Measurements from ENCODE around the gene LDLRAD2. TPM values are rescaled to one million over a fixed set of nuclear protein-coding genes. Genes with fewer than 3 reads are reported as not detected.

LDLRAD2 gene
- total RNA-seq, 1 donor from 2014 or later, result 0.17 TPM

- no peak for DNase-seq (ENCODE audit: low read depth)
- H3K4me3 ChIP-seq (ENCODE audit: low read depth, low read length), result no peak overlapping the region
- no peak for TF ChIP-seq CTCF (conservative IDR thresholded peaks at IDR 0.05; ENCODE audit: low read depth, low read length)
Measured at GRCh38 chr1:21865609-21865942, 53.5 kb downstream of the LDLRAD2 start.

GRCh38 chr1:21865943-21866706, 54.1 kb downstream of the LDLRAD2 start:
- DNase-seq (ENCODE audit: low read depth), result no peak
- H3K4me3 ChIP-seq (ENCODE audit: low read depth, low read length), result no peak overlapping the region
- no peak for TF ChIP-seq CTCF (conservative IDR thresholded peaks at IDR 0.05; ENCODE audit: low read depth, low read length)

- H3K4me3 ChIP-seq (ENCODE audit: low read depth, low read length), result no peak overlapping the region
- DNase-seq (ENCODE audit: low read depth), result no peak
- no peak for TF ChIP-seq CTCF (conservative IDR thresholded peaks at IDR 0.05; ENCODE audit: low read depth, low read length)
Measured at GRCh38 chr1:21866707-21867043, 54.6 kb downstream of the LDLRAD2 start.

- DNase-seq (ENCODE audit: low read depth), result no peak
- no peak overlapping the region for H3K4me3 ChIP-seq (ENCODE audit: low read depth, low read length)
- no peak for TF ChIP-seq CTCF (conservative IDR thresholded peaks at IDR 0.05; ENCODE audit: low read depth, low read length)
Measured at GRCh38 chr1:21867451-21867996, 55.5 kb downstream of the LDLRAD2 start.

GRCh38 chr1:21868482-21868881, 56.4 kb downstream of the LDLRAD2 start:
- DNase-seq (ENCODE audit: low read depth), result no peak
- no peak for TF ChIP-seq CTCF (conservative IDR thresholded peaks at IDR 0.05; ENCODE audit: low read depth, low read length)
- no peak overlapping the region for H3K4me3 ChIP-seq (ENCODE audit: low read depth, low read length)

- no peak for TF ChIP-seq CTCF (conservative IDR thresholded peaks at IDR 0.05; ENCODE audit: low read depth, low read length)
- no peak for DNase-seq (ENCODE audit: low read depth)
- H3K4me3 ChIP-seq (ENCODE audit: low read depth, low read length), result no peak overlapping the region
Measured at GRCh38 chr1:21868941-21869454, 56.9 kb downstream of the LDLRAD2 start.

Measured in epithelial cell of proximal tubule (primary cell).